Measurements from ENCODE around the gene RCL1. TPM values are rescaled to one million over a fixed set of nuclear protein-coding genes. Genes with fewer than 3 reads are reported as not detected.
"Not testable (repeated sequence)": the region's sequence is repeated elsewhere in the genome, so short reads cannot be mapped to it uniquely, and the experiment has no call there.

RCL1 gene
- polyA plus RNA-seq, 1 donor (not counting 4 experiments of a cell fraction or from before 2014, with no cell fraction given): 16.6 TPM

DNA sequence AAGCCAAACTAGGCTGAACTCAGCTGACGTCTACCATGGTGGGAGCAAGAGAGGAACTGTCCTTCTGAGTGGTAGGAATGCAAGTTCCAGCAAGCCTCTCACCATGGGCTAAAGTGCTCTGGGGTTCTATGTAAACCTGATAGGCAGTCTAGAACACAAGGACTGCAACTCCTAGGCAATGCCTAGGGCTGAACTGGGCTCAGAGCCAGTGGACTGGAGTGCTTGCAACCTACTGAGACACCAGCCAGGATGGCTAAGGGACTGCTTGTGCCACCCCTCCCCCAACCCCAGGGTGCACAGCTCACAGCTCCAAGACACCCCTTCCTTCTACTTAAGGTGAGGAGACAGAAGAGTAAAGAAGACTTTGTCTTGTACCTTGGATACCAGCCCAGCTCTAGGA lies 12.1 kb upstream of the RCL1 start:
- no peaks in the 10 kb centered on the region for H3K9me1 ChIP-seq (ENCODE audit: control insufficient read depth, extremely low read depth, insufficient read depth, low read length)
- H3K36me3 ChIP-seq (ENCODE audit: control insufficient read depth in 2 of 2, extremely low read depth in 1 of 2, insufficient read depth in 2 of 2, low read length in 2 of 2): no peaks in the 10 kb centered on the region
- no peak overlapping the region for H3K27ac ChIP-seq (ENCODE audit: control insufficient read depth, insufficient read depth, low read length)
- no peak for FAIRE-seq
- no peak overlapping the region for H3K9ac ChIP-seq (ENCODE audit: control insufficient read depth, extremely low read depth, insufficient read depth, low read length)
- H3K4me1 ChIP-seq (ENCODE audit: control insufficient read depth, extremely low read depth, insufficient read depth, low read length): peaks cover 10% of the 10 kb centered on the region
- no peak overlapping the region for H2AFZ ChIP-seq (ENCODE audit: control insufficient read depth, low read length)
- no peak for TF ChIP-seq CTCF (optimal IDR thresholded peaks at IDR 0.05 in 1 of 3, IDR thresholded peaks at IDR 0.05 in 1 of 3, conservative IDR thresholded peaks at IDR 0.05 in 1 of 3; ENCODE audit: extremely low read depth in 1 of 3, insufficient read depth in 2 of 3, low read length in 3 of 3)
- no peak for TF ChIP-seq EZH2 (IDR thresholded peaks at IDR 0.05; ENCODE audit: low read length)
- no peaks in the 10 kb centered on the region for H3K27me3 ChIP-seq (ENCODE audit: control insufficient read depth, extremely low read depth, insufficient read depth, low read length)
- no peaks in the 10 kb centered on the region for H3K9me3 ChIP-seq (ENCODE audit: control insufficient read depth, low read depth, low read length)
- H4K20me1 ChIP-seq (ENCODE audit: control insufficient read depth, extremely low read depth, insufficient read depth, low read length): no peaks in the 10 kb centered on the region
- no peak overlapping the region for H3K4me3 ChIP-seq (ENCODE audit: control insufficient read depth in 2 of 3, extremely low read depth in 1 of 3, insufficient read depth in 2 of 3, low read depth in 1 of 3, low read length in 3 of 3)
- DNase-seq (ENCODE audit: low read depth, low spot score): no peak
- dilution Hi-C loops (cut with MboI; ENCODE audit: extremely low pct_ligation_motif_present, low sequenced_read_pairs): no loop called here
- no peak overlapping the region for H3K4me2 ChIP-seq (ENCODE audit: control insufficient read depth, extremely low read depth, insufficient read depth, low read depth, low read length)
- H3K79me2 ChIP-seq (ENCODE audit: control insufficient read depth, insufficient read depth, low read length): no peaks in the 10 kb centered on the region

DNA sequence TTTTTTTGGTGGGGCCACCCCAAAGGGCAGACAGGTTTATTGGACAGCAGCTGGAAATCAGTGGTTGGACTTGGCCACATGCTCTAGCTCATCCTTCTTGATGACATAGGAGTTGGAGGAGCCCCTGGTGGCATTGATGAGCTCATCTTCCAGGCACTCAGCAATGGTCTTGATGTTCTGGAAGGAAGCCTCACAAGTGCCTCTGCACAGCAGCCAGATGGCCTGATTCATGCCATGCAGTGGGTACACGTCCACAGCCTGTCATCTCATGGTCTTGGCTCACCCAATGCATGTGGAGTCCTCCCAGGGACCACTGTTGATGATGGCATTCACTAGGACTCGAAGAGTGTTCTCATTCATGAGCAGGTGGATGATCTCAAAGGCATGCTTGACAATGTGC lies 11.3 kb upstream of the RCL1 start:
- Histone ChIP-seq H3K27me3 (ENCODE audit: control insufficient read depth, extremely low read depth, insufficient read depth, low read length) (no peaks in the 10 kb centered on the region), H3K27ac (ENCODE audit: control insufficient read depth, insufficient read depth, low read length) (no peak overlapping the region), H3K4me2 (ENCODE audit: control insufficient read depth, extremely low read depth, insufficient read depth, low read depth, low read length) (no peak overlapping the region), H3K9ac (ENCODE audit: control insufficient read depth, extremely low read depth, insufficient read depth, low read length) (no peak overlapping the region), H3K79me2 (ENCODE audit: control insufficient read depth, insufficient read depth, low read length) (no peaks in the 10 kb centered on the region), H3K9me3 (ENCODE audit: control insufficient read depth, low read depth, low read length) (no peaks in the 10 kb centered on the region), H3K4me1 (ENCODE audit: control insufficient read depth, extremely low read depth, insufficient read depth, low read length) (peaks cover 10% of the 10 kb centered on the region), H3K9me1 (ENCODE audit: control insufficient read depth, extremely low read depth, insufficient read depth, low read length) (no peaks in the 10 kb centered on the region), H3K4me3 (ENCODE audit: control insufficient read depth in 2 of 3, extremely low read depth in 1 of 3, insufficient read depth in 2 of 3, low read depth in 1 of 3, low read length in 3 of 3) (no peak overlapping the region), H3K36me3 (ENCODE audit: control insufficient read depth in 2 of 2, extremely low read depth in 1 of 2, insufficient read depth in 2 of 2, low read length in 2 of 2) (no peaks in the 10 kb centered on the region), H4K20me1 (ENCODE audit: control insufficient read depth, extremely low read depth, insufficient read depth, low read length) (no peaks in the 10 kb centered on the region), H2AFZ (ENCODE audit: control insufficient read depth, low read length) (no peak overlapping the region)
- dilution Hi-C loops (cut with MboI; ENCODE audit: extremely low pct_ligation_motif_present, low sequenced_read_pairs): no loop called here
- no peak for FAIRE-seq
- no peak for DNase-seq (ENCODE audit: low read depth, low spot score)
- TF ChIP-seq EZH2 (IDR thresholded peaks at IDR 0.05; ENCODE audit: low read length): no peak
- no peak for TF ChIP-seq CTCF (optimal IDR thresholded peaks at IDR 0.05 in 1 of 3, IDR thresholded peaks at IDR 0.05 in 1 of 3, conservative IDR thresholded peaks at IDR 0.05 in 1 of 3; ENCODE audit: extremely low read depth in 1 of 3, insufficient read depth in 2 of 3, low read length in 3 of 3)

- H3K36me3 ChIP-seq (ENCODE audit: control insufficient read depth in 2 of 2, extremely low read depth in 1 of 2, insufficient read depth in 2 of 2, low read length in 2 of 2); H3K4me3 ChIP-seq (ENCODE audit: control insufficient read depth in 2 of 3, extremely low read depth in 1 of 3, insufficient read depth in 2 of 3, low read depth in 1 of 3, low read length in 3 of 3); H3K9ac ChIP-seq (ENCODE audit: control insufficient read depth, extremely low read depth, insufficient read depth, low read length); H2AFZ ChIP-seq (ENCODE audit: control insufficient read depth, low read length); H3K4me2 ChIP-seq (ENCODE audit: control insufficient read depth, extremely low read depth, insufficient read depth, low read depth, low read length); dilution Hi-C loops (cut with MboI; ENCODE audit: extremely low pct_ligation_motif_present, low sequenced_read_pairs); H3K79me2 ChIP-seq (ENCODE audit: control insufficient read depth, insufficient read depth, low read length); H3K27me3 ChIP-seq (ENCODE audit: control insufficient read depth, extremely low read depth, insufficient read depth, low read length); H3K4me1 ChIP-seq (ENCODE audit: control insufficient read depth, extremely low read depth, insufficient read depth, low read length); H4K20me1 ChIP-seq (ENCODE audit: control insufficient read depth, extremely low read depth, insufficient read depth, low read length); H3K9me3 ChIP-seq (ENCODE audit: control insufficient read depth, low read depth, low read length); H3K9me1 ChIP-seq (ENCODE audit: control insufficient read depth, extremely low read depth, insufficient read depth, low read length); H3K27ac ChIP-seq (ENCODE audit: control insufficient read depth, insufficient read depth, low read length): not testable (repeated sequence)
- DNase-seq (ENCODE audit: low read depth, low spot score): peak; percentile 46
- peak; percentile 74 for FAIRE-seq
Observed at GRCh38 chr9:4783191-4783590, 9.6 kb upstream of the RCL1 start.
